ENCODE results near the gene FGF22. TPM values are rescaled to one million over a fixed set of nuclear protein-coding genes. Genes with fewer than 3 reads are reported as not detected.
"Not testable (repeated sequence)": the region's sequence is repeated elsewhere in the genome, so short reads cannot be mapped to it uniquely, and the experiment has no call there.

The FGF22 gene
- total and polyA plus RNA-seq, 4 donors = 0.72 to 2.5 (median 1.7) TPM

DNA sequence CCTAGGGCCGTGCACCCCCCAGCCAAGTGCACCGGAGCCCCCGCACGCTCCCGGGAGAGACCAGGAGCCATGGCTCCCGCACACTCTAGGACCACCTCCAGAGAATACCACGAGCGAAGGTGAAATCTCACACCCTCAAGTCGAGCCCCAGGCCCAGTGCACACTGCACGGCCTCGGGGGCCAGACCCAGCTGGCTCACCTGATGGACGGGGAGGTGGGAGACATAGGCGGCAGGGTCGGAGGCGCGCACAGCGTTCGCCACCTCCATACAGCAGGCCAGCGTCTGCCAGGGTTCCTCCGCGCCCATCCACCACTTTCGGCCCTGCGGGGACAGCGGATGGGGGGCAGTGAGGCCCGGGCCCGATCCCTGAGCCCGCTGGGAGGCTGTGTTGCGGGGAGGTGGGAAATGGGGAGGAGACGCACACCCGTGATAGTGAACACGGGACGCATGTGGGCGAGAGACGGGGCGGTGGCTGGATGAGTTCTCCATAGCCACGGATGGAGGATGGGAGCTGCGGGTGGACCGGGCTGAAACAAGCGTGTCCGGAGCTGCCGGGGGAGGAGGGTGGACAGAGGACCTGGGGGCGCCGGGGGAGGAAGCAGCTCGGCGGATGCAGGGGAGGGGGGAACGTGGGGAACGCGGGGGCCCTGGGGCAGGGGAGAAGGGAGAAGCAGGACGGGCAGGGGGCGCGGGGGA lies 19.4 kb upstream of the FGF22 start:
- 96% methylated on average over 27 of the region's 51 CpGs for WGBS (ENCODE audit: insufficient coverage)
- Histone ChIP-seq H3K9me3 (ENCODE audit: control insufficient read depth, insufficient read depth, low read length) (no peaks in the 10 kb centered on the region), H3K27ac (ENCODE audit: low read depth, low read length) (no peak overlapping the region), H3K27me3 (ENCODE audit: control insufficient read depth, insufficient read depth, low read length) (no peaks in the 10 kb centered on the region), H3K36me3 (ENCODE audit: control insufficient read depth, insufficient read depth, low read length) (peaks cover 91% of the 10 kb centered on the region), H3K4me3 (ENCODE audit: low read depth, low read length) (no peak overlapping the region), H3K4me1 (ENCODE audit: control insufficient read depth, insufficient read depth, low read length) (no peaks in the 10 kb centered on the region)
- DNase-seq (ENCODE audit: low read depth in 4 of 6, low spot score in 6 of 6) = no peak

DNA sequence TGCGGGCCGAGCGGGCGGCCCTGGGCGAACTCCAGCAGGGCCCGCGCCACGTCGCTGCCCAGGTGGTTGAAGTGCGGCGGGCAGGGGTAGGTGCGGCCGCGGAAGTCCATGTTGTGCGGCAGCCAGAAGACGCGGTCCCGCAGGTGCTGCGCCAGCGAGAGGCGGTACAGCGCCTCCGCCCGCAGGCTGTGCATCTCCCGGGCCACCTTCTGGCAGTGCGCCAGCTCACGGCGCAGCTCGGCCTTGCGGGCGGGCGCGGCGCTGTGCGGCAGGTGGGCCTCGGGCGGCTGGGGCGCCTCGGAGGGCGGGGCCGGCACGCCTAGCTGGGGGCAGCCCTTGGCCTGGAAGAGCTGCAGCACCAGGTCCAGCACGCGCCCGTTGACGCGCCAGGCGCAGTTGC lies 18.5 kb upstream of the FGF22 start:
- not testable (repeated sequence) for H3K4me1 ChIP-seq (ENCODE audit: control insufficient read depth, insufficient read depth, low read length); DNase-seq (ENCODE audit: low read depth in 4 of 6, low spot score in 6 of 6); H3K4me3 ChIP-seq (ENCODE audit: low read depth, low read length); H3K9me3 ChIP-seq (ENCODE audit: control insufficient read depth, insufficient read depth, low read length); H3K27ac ChIP-seq (ENCODE audit: low read depth, low read length); H3K27me3 ChIP-seq (ENCODE audit: control insufficient read depth, insufficient read depth, low read length)
- 98% methylated on average over 47 of the region's 48 CpGs for WGBS (ENCODE audit: insufficient coverage)
- peaks cover 94% of the 10 kb centered on the region for H3K36me3 ChIP-seq (ENCODE audit: control insufficient read depth, insufficient read depth, low read length)

DNA sequence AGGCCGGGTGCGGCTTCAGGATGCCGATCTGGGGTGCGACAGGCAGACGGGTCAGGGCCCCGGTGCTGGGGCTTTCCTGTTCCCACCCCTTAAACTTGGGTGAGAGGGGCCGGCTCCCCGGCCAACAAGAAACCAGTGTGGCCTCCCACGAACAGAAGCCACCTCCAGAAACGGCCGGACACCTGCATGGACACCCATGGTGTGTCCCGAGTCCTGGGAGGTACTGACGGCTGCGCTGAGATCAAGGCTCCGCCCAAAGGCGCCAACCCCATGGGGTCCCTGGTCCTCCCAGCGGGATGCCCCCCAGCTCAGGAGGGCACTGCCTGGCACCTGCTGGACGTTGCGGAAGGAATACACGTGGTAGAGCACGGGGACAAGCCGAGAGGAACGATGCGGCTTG lies 17.9 kb upstream of the FGF22 start:
- H3K4me3 ChIP-seq (ENCODE audit: low read depth, low read length) = no peak overlapping the region
- H3K36me3 ChIP-seq (ENCODE audit: control insufficient read depth, insufficient read depth, low read length) = peaks cover 90% of the 10 kb centered on the region
- H3K4me1 ChIP-seq (ENCODE audit: control insufficient read depth, insufficient read depth, low read length) = no peaks in the 10 kb centered on the region
- no peaks in the 10 kb centered on the region for H3K9me3 ChIP-seq (ENCODE audit: control insufficient read depth, insufficient read depth, low read length)
- H3K27me3 ChIP-seq (ENCODE audit: control insufficient read depth, insufficient read depth, low read length) = no peaks in the 10 kb centered on the region
- DNase-seq (ENCODE audit: low read depth in 4 of 6, low spot score in 6 of 6) = no peak
- WGBS (ENCODE audit: insufficient coverage) = 95% methylated on average over 24 of the region's 24 CpGs
- no peak overlapping the region for H3K27ac ChIP-seq (ENCODE audit: low read depth, low read length)

DNA sequence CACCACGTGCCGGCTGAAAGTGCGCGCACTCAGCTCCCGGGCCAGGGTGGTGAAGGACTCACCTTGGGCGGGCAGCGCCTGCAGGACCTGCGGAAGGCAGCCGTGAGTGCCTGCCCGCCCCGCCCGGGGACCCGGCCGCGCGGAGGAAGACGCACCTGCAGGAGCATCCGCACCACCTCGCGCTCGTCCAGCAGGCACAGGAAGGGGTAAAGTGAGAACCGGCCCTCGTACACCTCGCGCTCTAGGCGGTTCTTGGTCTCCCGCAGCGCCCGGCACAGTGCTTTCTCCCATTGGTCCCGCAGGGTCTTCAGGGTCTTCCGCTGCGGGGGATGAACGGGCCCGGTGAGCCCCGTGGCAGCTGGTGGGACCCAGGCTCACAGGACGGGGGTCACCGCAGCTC lies 17.0 kb upstream of the FGF22 start:
- no peak overlapping the region for H3K27ac ChIP-seq (ENCODE audit: low read depth, low read length)

DNA sequence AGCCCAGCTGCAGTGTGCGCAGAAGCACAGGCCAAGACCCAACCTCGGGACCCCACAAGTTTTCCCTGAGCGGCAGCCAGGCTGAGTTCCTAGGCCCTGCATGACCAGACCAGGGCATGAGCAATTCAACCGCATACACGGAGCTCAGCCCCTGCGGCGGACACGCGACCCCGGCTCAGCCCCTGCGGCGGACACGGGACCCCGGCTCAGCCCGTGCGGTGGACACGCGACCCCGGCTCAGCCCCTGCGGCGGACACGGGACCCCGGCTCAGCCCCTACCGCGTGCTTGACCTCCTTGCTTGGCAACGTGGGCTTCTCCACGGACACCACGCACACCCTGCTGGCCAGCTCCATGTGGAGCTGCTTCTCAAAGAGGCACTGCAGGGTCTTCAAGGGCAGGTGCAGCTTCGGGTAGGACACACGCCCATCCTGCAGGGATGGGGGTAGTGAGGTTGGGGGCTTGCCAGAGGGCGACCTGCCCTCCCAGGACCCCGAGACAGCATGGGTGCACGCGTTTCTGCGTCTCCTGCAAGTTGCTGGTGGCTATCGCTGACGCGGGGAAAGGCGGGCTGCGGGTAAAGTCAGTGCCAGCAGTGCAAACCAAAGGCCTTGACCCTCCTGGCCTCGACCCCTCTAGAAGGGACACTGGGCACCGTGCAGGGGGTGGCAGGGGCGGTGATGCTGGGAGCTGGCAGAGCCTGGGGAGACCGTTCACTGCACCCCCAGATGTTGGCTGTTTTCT lies 16.3 kb upstream of the FGF22 start:
- no peaks in the 10 kb centered on the region for H3K9me3 ChIP-seq (ENCODE audit: control insufficient read depth, insufficient read depth, low read length)
- H3K27ac ChIP-seq (ENCODE audit: low read depth, low read length) = no peak overlapping the region
- 93% methylated on average over 43 of the region's 44 CpGs for WGBS (ENCODE audit: insufficient coverage)
- H3K4me1 ChIP-seq (ENCODE audit: control insufficient read depth, insufficient read depth, low read length) = no peaks in the 10 kb centered on the region
- peaks cover 87% of the 10 kb centered on the region for H3K36me3 ChIP-seq (ENCODE audit: control insufficient read depth, insufficient read depth, low read length)
- H3K27me3 ChIP-seq (ENCODE audit: control insufficient read depth, insufficient read depth, low read length) = no peaks in the 10 kb centered on the region
- no peak overlapping the region for H3K4me3 ChIP-seq (ENCODE audit: low read depth, low read length)
- DNase-seq (ENCODE audit: low read depth in 4 of 6, low spot score in 6 of 6) = no peak

More for the DNA sequence above, 17.0 kb upstream of the FGF22 start:
- WGBS (ENCODE audit: insufficient coverage) = 97% methylated on average over 37 of the region's 37 CpGs
- H3K4me3 ChIP-seq (ENCODE audit: low read depth, low read length) = no peak overlapping the region
- H3K4me1 ChIP-seq (ENCODE audit: control insufficient read depth, insufficient read depth, low read length) = no peaks in the 10 kb centered on the region
- H3K36me3 ChIP-seq (ENCODE audit: control insufficient read depth, insufficient read depth, low read length) = peaks cover 87% of the 10 kb centered on the region
- no peaks in the 10 kb centered on the region for H3K9me3 ChIP-seq (ENCODE audit: control insufficient read depth, insufficient read depth, low read length)
- DNase-seq (ENCODE audit: low read depth in 4 of 6, low spot score in 6 of 6) = no peak
- H3K27me3 ChIP-seq (ENCODE audit: control insufficient read depth, insufficient read depth, low read length) = no peaks in the 10 kb centered on the region

DNA sequence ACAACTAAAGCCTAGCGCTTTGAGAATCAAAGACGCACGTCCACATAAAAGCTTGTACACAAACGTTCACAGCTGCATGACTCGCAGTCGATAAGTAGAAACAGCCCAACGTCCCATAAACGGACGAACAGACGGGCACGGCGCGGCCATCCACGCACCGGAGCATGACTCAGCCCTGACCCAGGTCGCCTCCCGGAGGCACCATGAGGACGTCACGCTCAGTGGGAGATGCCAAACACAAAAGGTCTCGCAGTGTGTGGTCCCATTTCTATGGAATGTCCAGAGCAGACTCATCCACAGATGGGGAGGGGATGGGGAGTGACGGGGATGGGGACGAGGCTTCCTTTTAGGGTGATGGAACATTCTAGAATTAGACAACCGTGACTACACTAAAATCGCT lies 15.7 kb upstream of the FGF22 start:
- H3K36me3 ChIP-seq (ENCODE audit: control insufficient read depth, insufficient read depth, low read length) = peaks cover 87% of the 10 kb centered on the region
- WGBS (ENCODE audit: insufficient coverage) = 55% methylated on average over 21 of the region's 24 CpGs
- no peaks in the 10 kb centered on the region for H3K9me3 ChIP-seq (ENCODE audit: control insufficient read depth, insufficient read depth, low read length)

DNA sequence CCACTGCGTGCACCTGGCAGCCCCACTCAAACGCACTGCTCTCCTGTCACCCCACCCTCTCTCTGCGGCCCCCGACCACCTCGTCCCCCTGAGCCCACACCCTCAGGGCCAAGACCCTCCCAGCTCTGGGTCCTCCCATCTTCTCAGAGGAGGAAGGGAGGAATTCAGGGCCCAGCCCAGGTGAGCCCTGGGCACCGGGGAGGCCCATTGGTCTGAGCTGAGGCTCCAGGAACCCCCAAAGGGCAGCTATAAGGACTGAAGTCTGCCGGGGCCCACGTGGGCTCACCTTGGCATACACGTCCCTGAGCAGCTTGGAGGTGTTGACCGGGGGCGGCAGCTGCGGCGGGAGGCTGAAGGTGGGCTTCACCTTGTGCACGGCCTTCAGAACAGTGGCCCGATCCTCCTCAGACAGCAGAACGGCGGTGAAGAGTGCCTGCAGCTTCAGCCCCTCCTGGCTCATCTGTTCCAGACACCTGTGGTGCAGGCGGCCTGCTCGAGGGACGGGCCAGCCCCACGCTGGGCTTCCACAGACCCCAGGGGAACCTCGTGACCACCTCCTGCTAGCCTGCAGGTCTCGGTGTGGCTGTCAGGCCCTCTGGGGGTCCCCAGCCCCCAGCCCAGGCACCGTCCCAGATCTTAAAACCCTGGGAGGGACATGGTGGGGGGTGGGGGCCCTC lies 15.1 kb upstream of the FGF22 start:
- Histone ChIP-seq H3K4me3 (ENCODE audit: low read depth, low read length) (no peak overlapping the region), H3K9me3 (ENCODE audit: control insufficient read depth, insufficient read depth, low read length) (no peaks in the 10 kb centered on the region), H3K27ac (ENCODE audit: low read depth, low read length) (no peak overlapping the region), H3K27me3 (ENCODE audit: control insufficient read depth, insufficient read depth, low read length) (no peaks in the 10 kb centered on the region), H3K36me3 (ENCODE audit: control insufficient read depth, insufficient read depth, low read length) (peaks cover 87% of the 10 kb centered on the region), H3K4me1 (ENCODE audit: control insufficient read depth, insufficient read depth, low read length) (no peaks in the 10 kb centered on the region)
- DNase-seq (ENCODE audit: low read depth in 4 of 6, low spot score in 6 of 6) = no peak
- WGBS (ENCODE audit: insufficient coverage) = 91% methylated on average over 19 of the region's 24 CpGs

More for the DNA sequence above, 15.7 kb upstream of the FGF22 start:
- no peaks in the 10 kb centered on the region for H3K27me3 ChIP-seq (ENCODE audit: control insufficient read depth, insufficient read depth, low read length)
- H3K4me3 ChIP-seq (ENCODE audit: low read depth, low read length) = no peak overlapping the region
- no peak overlapping the region for H3K27ac ChIP-seq (ENCODE audit: low read depth, low read length)
- no peaks in the 10 kb centered on the region for H3K4me1 ChIP-seq (ENCODE audit: control insufficient read depth, insufficient read depth, low read length)
- no peak for DNase-seq (ENCODE audit: low read depth in 4 of 6, low spot score in 6 of 6)

DNA sequence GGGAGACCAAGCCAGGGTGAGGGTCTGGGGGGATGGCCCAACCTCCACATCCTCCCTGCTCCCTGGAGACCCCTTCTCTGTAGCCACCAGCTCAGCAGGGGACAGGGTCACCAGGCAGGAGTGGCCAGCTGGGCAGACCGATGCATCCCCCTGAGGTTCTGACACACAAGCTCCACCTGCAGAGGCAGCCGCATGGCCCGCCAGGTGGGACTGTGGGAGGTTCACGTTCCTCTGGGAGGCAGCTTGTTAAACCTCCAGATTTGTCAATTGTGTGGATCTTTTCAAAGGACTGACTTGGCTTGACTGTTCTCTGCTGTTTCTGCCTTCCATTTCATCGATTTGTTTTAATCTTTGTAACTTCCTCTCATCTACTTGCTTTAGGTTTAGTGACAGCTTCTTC lies 14.4 kb upstream of the FGF22 start:
- no peak overlapping the region for H3K4me3 ChIP-seq (ENCODE audit: low read depth, low read length)
- WGBS (ENCODE audit: insufficient coverage) = 88% methylated on average over 4 of the region's 5 CpGs
- H3K4me1 ChIP-seq (ENCODE audit: control insufficient read depth, insufficient read depth, low read length) = no peaks in the 10 kb centered on the region
- H3K36me3 ChIP-seq (ENCODE audit: control insufficient read depth, insufficient read depth, low read length) = peaks cover 87% of the 10 kb centered on the region
- H3K9me3 ChIP-seq (ENCODE audit: control insufficient read depth, insufficient read depth, low read length) = no peaks in the 10 kb centered on the region
- no peak overlapping the region for H3K27ac ChIP-seq (ENCODE audit: low read depth, low read length)
- H3K27me3 ChIP-seq (ENCODE audit: control insufficient read depth, insufficient read depth, low read length) = no peaks in the 10 kb centered on the region
- no peak for DNase-seq (ENCODE audit: low read depth in 4 of 6, low spot score in 6 of 6)

DNA sequence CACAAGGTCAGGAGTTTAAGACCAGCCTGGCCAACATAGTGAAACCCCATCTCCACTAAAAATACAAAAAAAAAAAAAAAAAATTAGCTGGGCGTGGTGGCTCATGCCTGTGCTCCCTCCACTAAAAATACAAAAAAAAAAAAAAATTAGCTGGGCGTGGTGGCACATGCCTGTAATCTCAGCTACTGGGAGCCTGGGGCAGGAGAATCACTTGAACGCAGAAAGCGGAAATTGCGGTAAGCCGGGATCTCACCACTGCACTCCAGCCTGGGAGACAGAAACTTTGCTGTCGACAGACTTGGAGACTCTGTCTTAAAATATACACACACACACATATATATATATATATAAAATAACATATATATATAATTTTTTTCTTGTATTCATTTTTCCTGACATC lies 13.1 kb upstream of the FGF22 start:
- H3K27ac ChIP-seq (ENCODE audit: low read depth, low read length); H3K27me3 ChIP-seq (ENCODE audit: control insufficient read depth, insufficient read depth, low read length); DNase-seq (ENCODE audit: low read depth in 4 of 6, low spot score in 6 of 6); H3K4me1 ChIP-seq (ENCODE audit: control insufficient read depth, insufficient read depth, low read length); H3K9me3 ChIP-seq (ENCODE audit: control insufficient read depth, insufficient read depth, low read length); H3K4me3 ChIP-seq (ENCODE audit: low read depth, low read length): not testable (repeated sequence)
- H3K36me3 ChIP-seq (ENCODE audit: control insufficient read depth, insufficient read depth, low read length) = peaks cover 86% of the 10 kb centered on the region
- WGBS (ENCODE audit: insufficient coverage) = no CpG with 5 or more reads among the region's 7 CpGs
